HL-60 (cell line): ENCODE results near the gene ATG101.

ENCODE experiments used
- DNase-seq, 2 experiments: peaks; one replicate each; pipeline ENCODE4 v3.0.0-alpha.2; 2010 to 2020; ENCODE audit warnings: low read depth in 1 of 2, low spot score in 1 of 2
- H3K27ac ChIP-seq: fragments of 250-450 bp; sonication (Bioruptor Pico); replicated peaks from 2 replicates; pipeline ENCODE4 v1.5.1; 2020; ENCODE audit warnings: mild to moderate bottlenecking, moderate library complexity
- H3K27me3 ChIP-seq: fragments of 250-450 bp; sonication (Bioruptor Pico); 2 replicates; pipeline ENCODE4 v1.5.1; 2021; ENCODE audit warnings: mild to moderate bottlenecking, moderate library complexity; ENCODE audit not compliant: insufficient read depth, poor library complexity, severe bottlenecking
- H3K4me3 ChIP-seq: replicated peaks from 2 replicates; pipeline ENCODE4 v1.5.1; 2011; ENCODE audit warnings: mild to moderate bottlenecking, control low read depth, low read length; ENCODE audit not compliant: insufficient read depth
- GABPA ChIP-seq: IDR thresholded peaks from 2 replicates; pipeline ENCODE4 v1.6.1; 2012; ENCODE audit warnings: low read depth
- POLR2AphosphoS5 ChIP-seq: IDR thresholded peaks from 2 replicates; pipeline ENCODE4 v1.6.1; 2012; ENCODE audit warnings: low read depth
- SPI1 ChIP-seq: IDR thresholded peaks from 2 replicates; pipeline ENCODE4 v1.6.1; 2012; ENCODE audit warnings: low read depth, mild to moderate bottlenecking, borderline replicate concordance
- TF ChIP-seq, protein P1 (sequence below): IDR thresholded peaks from 2 replicates; pipeline ENCODE4 v1.6.1; 2012; ENCODE audit warnings: low read depth; ENCODE audit not compliant: insufficient replicate concordance
- TF ChIP-seq, protein P2 (sequence below): IDR thresholded peaks from one replicate; pipeline ENCODE4 v1.5.1; 2011; ENCODE audit warnings: low read length, control low read depth, inconsistent platforms; ENCODE audit not compliant: insufficient read depth

The ATG101 gene

DNA sequence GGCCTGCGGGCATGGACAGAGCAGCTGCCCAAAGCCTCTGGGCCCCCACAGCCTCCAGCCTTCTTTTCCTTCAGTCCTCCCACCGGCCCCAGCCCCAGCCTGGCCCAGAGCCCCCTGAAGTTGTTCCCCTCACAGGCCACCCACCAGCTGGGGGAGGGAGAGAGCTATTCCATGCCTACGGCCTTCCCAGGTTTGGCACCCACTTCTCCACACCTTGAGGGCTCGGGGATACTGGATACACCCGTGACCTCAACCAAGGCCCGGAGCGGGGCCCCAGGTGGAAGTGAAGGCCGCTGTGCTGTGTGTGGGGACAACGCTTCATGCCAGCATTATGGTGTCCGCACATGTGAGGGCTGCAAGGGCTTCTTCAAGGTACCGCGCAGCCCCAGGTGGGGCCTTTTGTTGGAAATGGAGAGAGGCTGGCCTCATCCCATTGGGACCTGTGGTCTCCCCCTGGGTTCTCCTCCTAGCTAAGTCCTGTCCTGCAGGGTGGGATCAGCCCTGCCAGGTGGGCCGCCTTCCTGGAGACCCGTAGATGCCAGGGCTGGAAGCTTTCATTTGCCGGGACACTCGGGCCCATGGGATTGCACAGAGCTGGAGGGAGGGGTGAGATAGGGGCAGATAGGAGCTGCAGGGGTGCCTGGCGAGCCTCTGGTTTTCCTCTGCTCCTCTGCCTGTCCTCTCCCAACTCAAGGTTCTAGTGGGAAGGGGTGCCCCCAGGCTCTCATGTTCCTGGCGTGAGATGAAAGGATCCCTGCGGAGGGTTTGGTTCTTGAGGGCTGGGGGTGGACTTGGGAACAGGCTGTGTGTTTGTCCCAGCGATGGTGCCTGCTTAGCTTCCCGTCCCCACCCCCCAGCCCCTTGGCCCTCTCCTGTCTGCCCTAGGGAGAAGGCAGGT lies 14.7 kb upstream of the ATG101 start:
- peaks cover 4% of the 10 kb centered on the region for H3K27me3 ChIP-seq
- no peak overlapping the region for H3K4me3 ChIP-seq
- DNase-seq: no peak
- no peak overlapping the region for H3K27ac ChIP-seq
- TF ChIP-seq, protein P1, sequence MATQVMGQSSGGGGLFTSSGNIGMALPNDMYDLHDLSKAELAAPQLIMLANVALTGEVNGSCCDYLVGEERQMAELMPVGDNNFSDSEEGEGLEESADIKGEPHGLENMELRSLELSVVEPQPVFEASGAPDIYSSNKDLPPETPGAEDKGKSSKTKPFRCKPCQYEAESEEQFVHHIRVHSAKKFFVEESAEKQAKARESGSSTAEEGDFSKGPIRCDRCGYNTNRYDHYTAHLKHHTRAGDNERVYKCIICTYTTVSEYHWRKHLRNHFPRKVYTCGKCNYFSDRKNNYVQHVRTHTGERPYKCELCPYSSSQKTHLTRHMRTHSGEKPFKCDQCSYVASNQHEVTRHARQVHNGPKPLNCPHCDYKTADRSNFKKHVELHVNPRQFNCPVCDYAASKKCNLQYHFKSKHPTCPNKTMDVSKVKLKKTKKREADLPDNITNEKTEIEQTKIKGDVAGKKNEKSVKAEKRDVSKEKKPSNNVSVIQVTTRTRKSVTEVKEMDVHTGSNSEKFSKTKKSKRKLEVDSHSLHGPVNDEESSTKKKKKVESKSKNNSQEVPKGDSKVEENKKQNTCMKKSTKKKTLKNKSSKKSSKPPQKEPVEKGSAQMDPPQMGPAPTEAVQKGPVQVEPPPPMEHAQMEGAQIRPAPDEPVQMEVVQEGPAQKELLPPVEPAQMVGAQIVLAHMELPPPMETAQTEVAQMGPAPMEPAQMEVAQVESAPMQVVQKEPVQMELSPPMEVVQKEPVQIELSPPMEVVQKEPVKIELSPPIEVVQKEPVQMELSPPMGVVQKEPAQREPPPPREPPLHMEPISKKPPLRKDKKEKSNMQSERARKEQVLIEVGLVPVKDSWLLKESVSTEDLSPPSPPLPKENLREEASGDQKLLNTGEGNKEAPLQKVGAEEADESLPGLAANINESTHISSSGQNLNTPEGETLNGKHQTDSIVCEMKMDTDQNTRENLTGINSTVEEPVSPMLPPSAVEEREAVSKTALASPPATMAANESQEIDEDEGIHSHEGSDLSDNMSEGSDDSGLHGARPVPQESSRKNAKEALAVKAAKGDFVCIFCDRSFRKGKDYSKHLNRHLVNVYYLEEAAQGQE: no peak
- TF ChIP-seq GABPA (no peak), SPI1 (no peak), POLR2AphosphoS5 (no peak)
- TF ChIP-seq, protein P2, sequence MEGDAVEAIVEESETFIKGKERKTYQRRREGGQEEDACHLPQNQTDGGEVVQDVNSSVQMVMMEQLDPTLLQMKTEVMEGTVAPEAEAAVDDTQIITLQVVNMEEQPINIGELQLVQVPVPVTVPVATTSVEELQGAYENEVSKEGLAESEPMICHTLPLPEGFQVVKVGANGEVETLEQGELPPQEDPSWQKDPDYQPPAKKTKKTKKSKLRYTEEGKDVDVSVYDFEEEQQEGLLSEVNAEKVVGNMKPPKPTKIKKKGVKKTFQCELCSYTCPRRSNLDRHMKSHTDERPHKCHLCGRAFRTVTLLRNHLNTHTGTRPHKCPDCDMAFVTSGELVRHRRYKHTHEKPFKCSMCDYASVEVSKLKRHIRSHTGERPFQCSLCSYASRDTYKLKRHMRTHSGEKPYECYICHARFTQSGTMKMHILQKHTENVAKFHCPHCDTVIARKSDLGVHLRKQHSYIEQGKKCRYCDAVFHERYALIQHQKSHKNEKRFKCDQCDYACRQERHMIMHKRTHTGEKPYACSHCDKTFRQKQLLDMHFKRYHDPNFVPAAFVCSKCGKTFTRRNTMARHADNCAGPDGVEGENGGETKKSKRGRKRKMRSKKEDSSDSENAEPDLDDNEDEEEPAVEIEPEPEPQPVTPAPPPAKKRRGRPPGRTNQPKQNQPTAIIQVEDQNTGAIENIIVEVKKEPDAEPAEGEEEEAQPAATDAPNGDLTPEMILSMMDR: no peak

DNA sequence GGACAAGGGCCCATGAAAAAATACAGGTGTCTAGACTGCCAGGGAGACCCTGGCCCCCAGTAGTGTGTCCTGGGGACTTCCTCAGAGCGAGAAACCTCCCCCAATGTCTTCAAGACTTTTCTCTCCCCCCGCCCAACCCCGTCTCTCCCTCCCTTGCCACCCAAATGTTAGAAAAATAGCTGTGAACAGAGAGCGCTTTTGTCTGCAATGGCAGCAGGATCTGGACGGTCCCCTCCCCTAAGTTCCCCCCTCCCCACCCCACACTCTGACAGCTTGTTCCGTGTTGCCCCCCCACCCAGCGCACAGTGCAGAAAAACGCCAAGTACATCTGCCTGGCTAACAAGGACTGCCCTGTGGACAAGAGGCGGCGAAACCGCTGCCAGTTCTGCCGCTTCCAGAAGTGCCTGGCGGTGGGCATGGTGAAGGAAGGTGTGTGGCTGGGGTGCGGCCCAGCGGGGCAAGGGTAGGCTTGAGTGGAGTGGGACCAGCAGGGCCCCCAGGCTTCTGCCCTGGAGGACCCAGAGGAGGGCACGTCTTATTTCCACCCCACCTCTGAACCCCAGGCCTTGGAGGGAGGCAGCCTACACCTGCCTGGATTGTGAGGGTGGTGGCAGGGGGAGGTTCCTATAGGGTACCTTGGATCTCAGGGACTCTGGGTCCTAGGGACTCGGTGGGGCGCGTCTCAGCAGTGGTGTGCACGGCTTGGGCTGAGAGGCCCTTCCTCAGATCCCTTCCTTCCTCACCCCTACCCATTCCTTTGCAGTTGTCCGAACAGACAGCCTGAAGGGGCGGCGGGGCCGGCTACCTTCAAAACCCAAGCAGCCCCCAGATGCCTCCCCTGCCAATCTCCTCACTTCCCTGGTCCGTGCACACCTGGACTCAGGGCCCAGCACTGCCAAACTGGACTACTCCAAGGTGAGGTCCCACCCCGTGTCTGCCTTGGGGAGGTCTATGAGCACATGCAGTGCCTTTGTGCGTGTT lies 13.8 kb upstream of the ATG101 start:
- Histone ChIP-seq H3K4me3 (no peak overlapping the region), H3K27ac (no peak overlapping the region), H3K27me3 (no peaks in the 10 kb centered on the region)
- no peak for DNase-seq
- no peak for TF ChIP-seq GABPA
- no peak for TF ChIP-seq POLR2AphosphoS5
- TF ChIP-seq, protein P2: no peak
- no peak for TF ChIP-seq SPI1
- TF ChIP-seq, protein P1: no peak

DNA sequence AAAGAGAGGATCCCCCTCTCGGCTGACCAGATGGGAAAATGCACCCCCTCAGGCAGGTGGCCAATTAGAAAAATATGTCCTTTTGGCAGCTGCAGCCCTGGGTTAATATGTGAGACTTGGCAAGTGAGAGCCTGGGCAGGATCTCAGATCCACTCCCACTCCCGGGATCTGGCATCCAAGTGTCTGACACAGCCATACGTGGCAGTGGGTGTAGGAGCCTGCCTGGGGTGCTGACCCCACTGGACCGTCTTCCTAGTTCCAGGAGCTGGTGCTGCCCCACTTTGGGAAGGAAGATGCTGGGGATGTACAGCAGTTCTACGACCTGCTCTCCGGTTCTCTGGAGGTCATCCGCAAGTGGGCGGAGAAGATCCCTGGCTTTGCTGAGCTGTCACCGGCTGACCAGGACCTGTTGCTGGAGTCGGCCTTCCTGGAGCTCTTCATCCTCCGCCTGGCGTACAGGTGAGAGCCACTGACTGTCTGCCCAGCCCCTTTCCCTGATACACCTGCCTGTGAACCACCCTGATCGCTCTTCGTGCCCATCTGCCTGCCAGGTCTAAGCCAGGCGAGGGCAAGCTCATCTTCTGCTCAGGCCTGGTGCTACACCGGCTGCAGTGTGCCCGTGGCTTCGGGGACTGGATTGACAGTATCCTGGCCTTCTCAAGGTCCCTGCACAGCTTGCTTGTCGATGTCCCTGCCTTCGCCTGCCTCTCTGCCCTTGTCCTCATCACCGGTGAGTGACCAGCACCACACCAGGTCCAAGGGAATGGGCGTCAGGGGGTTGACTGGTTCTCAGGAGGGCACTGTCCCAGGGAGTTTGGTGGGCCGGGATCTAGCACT lies 12.8 kb upstream of the ATG101 start:
- Histone ChIP-seq H3K27me3 (no peaks in the 10 kb centered on the region), H3K4me3 (no peak overlapping the region), H3K27ac (no peak overlapping the region)
- TF ChIP-seq, protein P2: no peak
- TF ChIP-seq POLR2AphosphoS5 (no peak), GABPA (no peak)
- no peak for DNase-seq
